Measurements from ENCODE around the gene GGN.

DNA sequence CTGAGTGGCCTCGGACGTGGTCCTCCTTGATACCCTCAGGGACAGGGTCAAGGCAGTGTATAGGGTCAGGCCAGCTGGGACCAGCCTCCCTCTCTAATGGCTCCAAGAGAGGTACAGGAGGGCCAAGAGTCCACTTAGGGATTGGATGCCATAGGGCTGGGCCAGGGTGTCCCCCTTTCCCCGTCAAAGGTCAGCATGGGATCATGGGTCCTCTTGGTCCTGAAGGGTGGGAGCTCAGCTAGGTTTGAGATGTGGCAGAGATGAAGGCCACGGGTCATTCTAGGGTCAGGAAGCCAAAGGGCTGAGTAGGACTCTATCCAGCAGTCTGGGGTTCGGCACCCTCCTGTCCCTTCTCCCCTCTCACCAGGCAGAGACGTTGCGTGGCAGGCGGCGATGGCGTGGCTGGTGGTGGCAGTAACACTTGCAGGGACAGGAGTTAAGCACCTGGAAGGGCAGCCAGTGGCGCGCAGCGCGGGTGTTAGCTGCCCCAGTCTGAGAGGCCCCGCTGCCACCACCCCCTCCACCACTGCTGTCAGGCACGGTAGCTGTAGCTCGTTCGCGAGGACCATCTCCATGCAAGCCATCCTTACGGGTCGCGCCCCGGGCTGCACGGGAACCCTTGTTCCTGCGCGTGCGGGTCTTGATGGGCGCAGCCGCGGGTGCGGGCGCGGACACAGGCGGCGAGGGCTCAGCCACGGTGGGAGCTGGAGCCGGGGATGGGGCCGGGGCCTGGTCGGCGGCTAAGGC, 2.6 kb downstream of the GGN start:
- TF ChIP-seq POLR2A (IDR thresholded peaks at IDR 0.05) = no peak
- TF ChIP-seq, protein P1, sequence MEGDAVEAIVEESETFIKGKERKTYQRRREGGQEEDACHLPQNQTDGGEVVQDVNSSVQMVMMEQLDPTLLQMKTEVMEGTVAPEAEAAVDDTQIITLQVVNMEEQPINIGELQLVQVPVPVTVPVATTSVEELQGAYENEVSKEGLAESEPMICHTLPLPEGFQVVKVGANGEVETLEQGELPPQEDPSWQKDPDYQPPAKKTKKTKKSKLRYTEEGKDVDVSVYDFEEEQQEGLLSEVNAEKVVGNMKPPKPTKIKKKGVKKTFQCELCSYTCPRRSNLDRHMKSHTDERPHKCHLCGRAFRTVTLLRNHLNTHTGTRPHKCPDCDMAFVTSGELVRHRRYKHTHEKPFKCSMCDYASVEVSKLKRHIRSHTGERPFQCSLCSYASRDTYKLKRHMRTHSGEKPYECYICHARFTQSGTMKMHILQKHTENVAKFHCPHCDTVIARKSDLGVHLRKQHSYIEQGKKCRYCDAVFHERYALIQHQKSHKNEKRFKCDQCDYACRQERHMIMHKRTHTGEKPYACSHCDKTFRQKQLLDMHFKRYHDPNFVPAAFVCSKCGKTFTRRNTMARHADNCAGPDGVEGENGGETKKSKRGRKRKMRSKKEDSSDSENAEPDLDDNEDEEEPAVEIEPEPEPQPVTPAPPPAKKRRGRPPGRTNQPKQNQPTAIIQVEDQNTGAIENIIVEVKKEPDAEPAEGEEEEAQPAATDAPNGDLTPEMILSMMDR (IDR thresholded peaks at IDR 0.05) = no peak
